NCI-H2081 treated with DMSO at 0.1 percent for 48 hours (cell line): Measurements from ENCODE around the gene BAIAP2L1.
A peak's percentile ranks its signal among the peaks of the same experiment; 100 is the strongest.

Experiments
- DNase-seq: peaks from one replicate; lab custom pipeline; 2025; lab: John Stamatoyannopoulos, UW

BAIAP2L1 gene

DNA sequence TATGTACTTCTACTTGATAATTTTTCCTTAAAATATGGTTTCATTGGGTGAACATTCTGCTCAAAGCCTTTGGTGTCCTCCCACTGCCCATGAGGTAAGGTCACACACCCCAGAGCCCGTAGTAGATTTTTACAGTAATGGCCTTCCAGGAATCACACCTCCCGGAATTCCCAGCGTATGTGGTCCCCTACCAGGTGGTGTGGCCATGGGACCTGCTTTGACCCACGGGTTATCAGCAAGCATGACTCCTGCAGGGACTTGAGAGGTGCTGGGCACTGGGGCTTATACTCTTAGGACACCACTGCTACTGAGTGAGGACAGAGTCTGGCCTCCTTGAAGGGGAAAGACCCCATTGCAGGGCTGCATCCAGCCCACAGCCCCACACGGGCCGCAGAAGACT lies 42.2 kb downstream of the BAIAP2L1 start:
- DNase-seq = no peak

DNA sequence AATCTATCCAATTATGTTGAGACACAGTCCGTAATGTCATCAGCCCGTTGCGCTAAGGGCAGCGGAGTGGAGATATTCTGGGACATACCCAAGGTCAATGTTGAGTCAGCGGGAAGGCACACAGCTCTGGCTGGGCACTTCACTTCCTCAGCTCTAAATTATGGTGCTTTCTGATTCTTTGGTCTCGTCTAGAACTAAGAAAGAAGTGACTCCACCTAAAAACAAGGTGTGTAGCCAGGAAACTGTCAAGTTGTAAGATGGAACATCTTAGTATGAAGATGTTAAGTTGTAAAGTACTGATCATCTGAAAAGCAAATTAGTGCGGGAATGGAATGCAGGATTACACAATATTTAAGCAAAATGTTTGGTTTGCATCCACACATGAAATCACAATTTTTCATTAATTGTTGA lies 43.1 kb downstream of the BAIAP2L1 start:
- no peak for DNase-seq

DNA sequence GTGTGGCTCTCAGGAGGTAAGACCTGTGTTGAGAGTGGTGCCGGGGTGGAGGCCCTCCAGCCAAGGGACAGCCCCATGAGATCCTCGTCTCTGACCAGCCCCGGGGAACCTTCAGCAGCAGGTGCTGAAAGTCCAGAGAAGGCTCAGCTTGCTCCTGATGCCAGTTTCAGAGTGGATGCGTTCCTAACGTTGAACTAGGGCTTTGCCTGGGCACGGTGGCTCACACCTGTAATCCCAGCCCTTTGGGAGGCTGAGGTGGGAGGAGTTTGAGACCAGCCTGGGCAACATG lies 45.7 kb downstream of the BAIAP2L1 start:
- no peak for DNase-seq

DNA sequence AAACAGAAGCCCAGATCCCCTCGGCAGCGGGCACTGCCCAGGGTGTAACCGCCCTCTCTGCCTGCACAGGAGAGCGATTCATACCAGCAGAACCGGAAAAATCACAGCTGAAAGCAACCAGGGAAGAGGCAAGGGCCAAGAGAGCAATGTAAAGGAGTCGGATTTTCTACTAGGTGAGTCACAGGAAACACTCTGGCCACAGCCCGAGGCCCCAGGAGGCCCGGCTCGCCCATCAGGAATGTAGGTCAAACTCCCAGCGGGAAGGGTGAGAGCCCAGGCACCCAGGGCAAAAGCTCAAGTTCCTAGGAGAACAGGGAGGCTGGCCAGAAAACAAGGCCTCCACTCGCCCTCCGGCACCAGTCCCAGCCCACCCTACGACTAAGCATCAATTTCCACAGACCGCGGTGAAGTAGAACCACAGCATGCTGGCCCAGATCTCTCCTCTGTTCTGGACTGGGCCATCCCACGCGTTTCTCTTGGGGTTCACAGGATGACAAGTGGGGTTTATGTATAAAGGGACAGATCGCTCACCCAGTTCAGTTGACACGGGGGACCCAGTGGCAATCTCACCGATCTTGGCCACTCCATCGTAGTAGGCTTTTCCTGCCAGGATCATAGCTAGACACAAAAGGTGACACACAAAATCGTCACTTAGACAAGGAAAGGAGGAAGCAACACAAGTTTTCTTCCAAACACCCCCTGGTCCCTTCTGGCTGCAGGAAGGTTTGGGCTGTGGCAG lies 46.2 kb downstream of the BAIAP2L1 start:
- DNase-seq = no peak

DNA sequence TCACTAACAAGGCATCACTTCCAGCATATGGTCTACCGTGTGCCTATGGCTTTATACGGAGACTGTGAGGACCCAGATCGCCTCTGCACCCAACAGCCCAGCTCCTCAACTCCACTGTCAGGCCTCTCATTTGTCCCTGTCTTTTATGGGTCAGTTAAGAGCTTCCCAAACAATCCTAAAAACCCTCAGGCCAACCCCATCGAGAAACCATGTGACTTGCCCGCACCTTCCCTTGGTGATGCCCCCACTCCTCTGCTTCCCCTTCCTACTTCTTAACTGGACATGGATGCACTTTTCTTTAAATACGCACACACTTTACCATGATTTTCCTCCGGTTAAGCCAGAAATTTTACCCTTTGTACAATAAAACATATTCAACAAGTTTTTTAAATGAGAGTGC lies 46.8 kb downstream of the BAIAP2L1 start:
- no peak for DNase-seq

DNA sequence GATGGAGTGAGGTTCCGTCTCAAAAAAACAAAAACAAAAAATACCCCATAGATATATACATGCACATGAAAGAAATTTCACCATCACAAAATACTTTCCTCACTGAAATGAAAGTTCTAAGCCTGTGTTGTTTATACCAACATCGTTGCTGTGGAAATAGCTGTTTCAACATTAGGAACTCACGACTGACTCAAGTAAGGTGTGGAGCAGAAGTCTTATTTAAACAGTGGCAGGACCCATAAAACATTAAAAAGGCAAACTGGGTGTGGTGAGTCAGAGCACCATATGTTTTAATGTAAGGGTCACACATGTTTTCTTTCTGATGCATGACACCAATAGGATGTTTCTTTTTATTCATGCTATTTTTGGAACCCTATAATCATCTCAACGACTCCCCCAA lies 48.3 kb downstream of the BAIAP2L1 start:
- peak; percentile 11 for DNase-seq

DNA sequence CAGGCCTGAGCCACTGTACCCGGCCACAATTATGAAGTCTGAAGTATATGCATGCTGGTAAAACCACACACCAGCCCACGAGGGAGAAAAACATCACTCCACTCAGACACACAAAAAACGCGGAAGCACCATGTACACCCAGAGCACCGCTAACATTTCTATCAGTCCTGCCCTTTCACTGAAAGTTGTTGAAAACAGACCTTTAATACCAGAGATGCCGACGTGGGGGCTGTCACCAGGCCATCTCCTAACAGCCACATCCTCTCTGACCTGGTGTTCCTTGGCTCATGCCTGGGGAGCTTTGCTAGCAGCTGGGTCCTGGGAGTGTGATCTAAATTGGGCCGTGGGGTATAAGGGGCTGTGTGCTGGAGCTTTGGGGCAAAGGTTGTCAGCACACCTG lies 49.8 kb downstream of the BAIAP2L1 start:
- no peak for DNase-seq

DNA sequence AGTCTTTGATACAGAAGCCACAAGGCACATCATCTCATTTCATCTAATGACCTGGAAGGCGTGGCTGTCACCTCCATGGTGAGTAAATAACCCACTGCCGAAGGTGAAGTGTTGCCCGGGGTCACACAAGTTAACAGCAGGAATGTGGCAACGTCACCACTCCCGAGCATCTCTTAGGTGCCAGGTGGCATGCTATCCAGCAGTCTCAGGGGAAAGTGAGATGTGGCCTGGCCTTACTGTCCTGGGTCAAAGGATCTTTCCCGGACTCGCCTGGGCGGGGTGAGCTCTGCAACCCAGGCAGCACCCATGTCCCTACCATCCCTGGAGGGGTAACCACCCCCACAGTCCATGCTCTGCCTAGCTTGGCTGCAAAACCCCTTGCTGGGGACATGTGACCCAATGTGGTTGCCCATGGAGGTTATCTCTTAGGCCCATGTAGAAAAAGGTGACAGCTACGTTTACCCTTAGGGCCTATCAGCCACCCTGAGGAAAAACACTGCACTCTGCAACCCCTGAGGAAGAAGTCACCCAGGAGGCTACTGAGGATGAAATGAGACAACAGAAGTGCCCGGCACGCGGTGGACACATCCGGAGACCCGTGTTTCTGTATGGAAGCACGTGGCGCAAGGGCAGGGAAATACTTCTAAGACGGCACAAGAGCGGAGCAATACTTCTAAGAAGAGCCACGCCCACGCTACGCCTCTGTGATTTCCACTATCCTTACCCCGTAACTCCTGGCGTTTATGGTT lies 52.0 kb downstream of the BAIAP2L1 start:
- DNase-seq = no peak

DNA sequence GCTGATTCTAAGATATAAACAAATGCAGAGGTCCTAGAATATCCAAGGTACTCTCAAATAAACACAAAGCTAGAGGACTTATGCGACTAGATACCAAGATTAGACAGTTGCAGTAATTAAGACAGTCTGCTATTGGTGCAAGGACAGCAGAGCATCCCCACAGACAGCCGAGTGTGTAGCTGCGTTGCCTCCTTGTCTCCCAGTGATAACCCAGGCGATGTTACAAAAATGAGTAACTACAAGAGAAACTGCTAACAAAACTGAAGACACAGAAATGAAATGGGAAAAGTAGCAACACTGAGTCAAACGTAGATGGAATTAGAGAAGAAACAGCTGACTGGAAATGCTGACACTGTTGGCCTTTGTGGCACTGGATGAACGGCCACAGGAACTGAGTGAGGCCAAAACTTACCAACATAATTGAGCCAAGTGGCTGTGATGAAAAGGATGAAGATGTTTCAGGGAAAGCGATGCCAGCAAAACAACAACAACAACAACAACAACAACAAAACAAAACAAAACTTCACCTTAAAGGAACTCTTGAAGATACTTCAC lies 54.3 kb downstream of the BAIAP2L1 start:
- no peak for DNase-seq

DNA sequence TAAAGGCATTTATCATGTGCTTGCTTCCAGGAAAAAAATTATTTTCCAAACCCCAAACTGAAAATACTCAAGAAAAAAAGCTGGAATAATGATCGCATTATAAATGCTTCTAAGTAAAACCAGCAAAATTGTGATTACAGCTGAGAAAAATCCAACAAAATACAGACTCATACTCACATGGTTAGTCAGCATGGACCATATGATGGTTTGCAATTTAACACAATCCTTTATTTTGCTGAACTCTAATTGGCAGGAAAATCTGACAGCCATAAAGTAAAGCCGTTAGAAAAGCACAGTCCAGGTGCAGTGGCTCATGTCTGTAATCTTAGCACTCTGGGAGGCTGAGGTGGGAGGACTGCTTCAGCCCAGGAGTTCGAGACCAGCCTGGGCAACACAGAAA lies 59.8 kb downstream of the BAIAP2L1 start:
- DNase-seq = no peak

DNA sequence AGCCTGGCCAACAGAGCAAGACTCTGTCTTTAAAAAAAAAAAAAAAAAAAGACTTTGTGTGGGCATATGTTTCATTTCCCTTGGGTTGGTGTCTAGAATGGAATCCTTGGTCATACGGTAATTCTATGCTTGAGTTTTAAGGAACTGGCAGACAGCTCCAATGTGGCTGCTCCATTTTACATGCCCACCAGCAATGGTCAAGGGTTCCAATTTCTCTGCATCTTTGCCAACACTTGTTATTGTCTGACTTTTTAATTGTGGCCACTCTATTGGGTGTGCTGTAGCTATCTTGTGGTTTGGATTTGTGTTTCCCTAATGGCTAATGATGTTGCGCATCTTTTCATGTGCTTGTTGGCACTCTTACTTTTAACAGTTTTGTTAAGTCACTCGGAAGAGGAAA lies 61.8 kb downstream of the BAIAP2L1 start:
- DNase-seq = no peak

DNA sequence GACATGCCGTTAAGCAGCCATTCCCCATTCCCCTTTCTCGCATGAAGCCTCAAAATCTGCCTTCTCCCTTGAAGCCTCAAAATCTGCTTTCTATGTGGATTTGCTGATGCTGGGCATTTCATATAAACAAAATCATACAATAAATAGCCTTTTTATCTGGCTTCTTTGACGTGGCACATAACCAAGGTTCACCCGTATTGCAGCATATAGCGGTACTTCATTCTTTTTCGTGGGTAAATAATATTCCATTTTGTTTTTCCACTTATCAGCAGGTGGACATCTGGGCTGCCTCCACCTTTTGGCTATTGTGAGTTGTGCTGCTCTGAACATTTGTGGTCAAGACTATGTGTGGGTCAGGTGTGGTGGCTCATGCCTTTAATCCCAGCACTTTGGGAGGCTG lies 62.4 kb downstream of the BAIAP2L1 start:
- DNase-seq = no peak

DNA sequence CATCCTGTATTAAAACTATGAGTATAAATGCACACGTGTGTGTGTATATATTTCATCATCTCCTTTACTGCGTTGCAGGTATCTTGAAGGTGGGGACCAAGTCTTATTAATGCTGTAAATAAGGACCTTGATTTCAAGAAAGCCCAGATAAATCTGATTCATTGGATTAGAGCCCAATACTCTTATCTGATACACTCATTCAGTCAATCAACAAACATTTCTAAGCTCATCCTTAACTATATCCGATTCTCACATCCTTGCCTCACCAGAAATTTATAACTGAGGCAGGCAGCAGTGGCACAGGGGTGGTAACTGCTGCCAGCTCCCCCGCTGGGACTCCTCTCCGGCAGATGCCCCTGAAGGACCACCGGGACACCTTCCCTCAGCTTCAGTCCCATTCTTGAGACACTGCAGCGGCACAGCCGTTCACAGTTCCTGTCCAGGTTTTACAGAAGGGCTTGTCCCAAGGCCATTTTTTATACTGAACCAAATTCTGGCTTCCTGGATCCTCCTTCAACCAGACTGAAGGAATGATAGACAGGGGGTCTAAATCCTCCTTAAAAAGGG lies 65.4 kb downstream of the BAIAP2L1 start:
- no peak for DNase-seq

DNA sequence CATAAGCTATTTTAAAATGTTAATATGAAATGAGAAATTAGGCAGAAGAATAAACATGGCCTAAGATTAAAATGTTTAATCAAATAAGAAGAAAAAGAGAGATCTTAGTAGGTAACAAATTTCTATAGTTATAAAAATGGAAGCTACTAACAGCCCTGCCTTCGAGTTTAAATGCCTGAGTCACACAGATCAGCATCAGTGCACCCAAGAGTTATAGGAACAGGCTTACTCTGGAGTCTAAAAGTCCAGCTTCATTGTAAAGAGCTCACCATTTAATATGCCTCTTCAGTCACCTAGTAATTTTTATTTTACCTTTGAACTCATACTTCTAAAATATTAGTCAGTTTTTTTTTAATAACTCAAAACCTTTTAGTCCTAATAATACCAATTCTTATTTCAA lies 66.8 kb downstream of the BAIAP2L1 start:
- DNase-seq = no peak

DNA sequence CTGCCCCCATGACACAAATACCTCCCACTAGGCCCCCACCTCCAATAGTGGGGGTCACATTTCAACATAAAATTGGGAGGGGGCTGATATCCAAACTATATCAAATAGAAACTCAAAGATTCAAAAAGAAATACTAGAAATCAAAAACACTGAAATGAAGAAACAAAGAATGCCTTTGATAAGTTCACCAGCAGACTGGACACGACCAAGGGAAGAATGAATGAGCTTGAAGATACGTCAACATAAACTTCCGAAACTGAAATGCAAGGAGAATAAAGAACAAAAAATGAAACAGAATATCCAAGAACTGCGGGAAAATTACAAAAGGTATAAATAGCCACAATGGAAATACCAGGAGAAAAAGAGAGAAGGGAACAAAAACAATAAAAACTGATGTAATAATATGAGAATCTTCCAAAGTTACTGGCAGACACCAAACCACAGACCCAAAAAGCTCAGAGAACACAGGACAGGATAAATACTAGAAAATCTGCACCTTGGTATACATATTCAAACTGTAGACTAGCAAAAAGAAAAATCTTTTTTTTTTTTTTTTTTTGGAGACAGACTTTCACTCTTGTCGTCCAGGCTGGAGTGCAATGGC lies 69.9 kb downstream of the BAIAP2L1 start:
- DNase-seq = no peak

DNA sequence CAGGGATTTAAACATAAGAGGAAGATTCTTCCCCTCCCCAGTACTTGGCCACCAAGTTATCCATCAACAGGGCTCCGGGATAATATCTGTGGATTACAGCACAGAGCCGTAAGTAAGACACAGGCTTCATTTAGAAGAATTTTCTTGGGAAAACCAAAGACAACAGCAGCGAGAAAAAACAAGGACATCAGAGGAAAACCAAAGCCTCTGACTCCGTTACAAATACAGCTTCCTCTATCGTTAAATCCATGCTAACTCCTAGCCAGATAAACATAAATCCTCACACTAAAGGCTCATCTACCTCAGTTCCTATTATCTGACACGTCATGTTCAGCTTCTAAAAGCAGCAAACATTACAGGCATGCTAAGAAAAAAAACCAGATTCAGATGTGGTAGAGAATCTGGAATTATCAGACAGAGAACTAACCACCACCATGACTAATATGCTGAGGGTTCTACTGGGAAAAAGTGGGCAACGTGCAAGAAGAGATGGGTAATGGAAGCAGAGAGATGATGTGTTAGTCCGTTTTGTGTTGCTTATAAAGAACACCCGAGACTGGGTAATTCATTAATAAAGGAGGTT lies 71.0 kb downstream of the BAIAP2L1 start:
- no peak for DNase-seq

DNA sequence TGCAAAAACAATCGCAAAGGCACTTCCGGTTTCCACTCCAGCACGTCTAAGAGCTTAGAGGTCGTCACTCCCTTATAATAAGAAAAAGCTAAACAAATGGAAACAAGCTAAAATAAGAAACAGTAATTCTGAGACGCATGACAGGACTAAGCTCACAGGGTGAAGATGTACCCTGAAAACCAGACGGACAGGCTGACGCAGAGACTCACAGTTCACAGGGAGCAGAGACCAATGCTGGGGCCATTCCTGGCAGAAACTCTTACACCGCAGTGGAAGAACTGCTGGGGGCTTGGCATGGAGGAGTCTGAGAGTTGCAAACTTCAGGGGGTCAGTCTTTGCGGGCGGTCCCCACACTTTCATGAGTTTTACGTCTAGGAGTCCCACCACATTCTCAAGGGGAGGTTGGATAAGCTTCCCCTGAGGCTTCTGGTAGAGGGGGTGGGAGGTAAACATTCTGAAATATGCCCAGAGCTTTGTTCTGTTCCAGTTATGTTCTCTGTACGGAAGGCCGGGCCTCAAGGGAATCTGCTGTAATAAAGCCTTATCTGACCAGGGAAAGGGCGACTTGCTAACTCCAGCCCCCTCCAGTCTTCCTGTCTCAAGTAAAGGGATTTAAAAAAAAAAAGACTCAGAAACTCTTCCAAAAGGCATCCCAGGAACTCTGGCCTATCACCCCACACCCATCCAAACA lies 71.6 kb downstream of the BAIAP2L1 start:
- no peak for DNase-seq

DNA sequence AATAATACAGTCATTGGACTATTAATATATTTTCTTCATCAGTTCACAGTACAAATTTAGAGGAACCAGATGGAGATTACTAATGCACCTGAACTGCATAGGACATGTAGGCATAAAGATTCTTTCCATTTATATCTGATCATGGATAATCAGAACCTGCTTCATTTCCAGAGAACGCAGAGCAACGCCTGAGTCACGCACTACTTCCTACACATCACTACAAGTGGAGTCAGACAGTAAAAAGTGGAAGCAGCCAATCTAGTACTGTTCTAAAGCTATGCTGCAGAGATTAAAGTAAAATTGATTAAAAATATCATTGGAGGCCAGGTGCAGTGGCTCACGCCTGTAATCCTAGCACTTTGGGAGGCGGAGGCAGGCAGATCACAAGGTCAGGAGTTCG lies 76.1 kb downstream of the BAIAP2L1 start:
- DNase-seq = no peak

DNA sequence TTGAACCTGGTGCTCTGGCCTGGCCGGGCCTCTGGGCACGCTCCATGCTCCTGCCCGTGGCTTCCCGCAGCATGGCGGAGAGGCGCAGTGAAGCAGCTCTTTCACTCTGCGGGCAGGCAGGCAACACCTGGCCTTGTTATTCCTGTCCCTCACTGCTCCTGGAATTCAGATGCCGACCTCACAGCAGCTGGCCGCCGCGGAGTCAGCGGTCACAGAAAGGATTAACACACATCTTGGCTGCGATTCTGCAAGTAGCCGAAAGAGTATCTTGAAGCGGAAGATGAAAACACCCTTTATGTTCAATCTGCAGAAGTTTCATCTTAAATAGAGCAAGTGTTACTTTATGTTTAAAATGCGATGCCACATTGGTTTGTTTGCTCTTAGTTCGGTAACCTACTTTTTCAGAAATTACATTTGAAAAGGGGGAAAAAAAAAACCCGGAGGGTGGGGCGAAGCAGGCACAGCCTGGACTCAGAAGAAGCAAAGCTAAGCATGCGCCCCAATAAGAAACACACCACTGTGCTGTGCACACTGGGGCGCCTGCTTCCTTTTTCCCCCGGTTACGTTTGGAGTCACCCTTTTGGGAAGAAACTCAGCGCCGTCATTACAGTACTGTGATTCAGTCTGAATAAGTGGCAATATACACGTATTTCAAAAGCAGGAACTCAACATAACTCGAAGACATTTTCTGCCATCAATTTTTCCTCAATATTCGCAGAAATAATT lies 77.1 kb downstream of the BAIAP2L1 start:
- DNase-seq = no peak

DNA sequence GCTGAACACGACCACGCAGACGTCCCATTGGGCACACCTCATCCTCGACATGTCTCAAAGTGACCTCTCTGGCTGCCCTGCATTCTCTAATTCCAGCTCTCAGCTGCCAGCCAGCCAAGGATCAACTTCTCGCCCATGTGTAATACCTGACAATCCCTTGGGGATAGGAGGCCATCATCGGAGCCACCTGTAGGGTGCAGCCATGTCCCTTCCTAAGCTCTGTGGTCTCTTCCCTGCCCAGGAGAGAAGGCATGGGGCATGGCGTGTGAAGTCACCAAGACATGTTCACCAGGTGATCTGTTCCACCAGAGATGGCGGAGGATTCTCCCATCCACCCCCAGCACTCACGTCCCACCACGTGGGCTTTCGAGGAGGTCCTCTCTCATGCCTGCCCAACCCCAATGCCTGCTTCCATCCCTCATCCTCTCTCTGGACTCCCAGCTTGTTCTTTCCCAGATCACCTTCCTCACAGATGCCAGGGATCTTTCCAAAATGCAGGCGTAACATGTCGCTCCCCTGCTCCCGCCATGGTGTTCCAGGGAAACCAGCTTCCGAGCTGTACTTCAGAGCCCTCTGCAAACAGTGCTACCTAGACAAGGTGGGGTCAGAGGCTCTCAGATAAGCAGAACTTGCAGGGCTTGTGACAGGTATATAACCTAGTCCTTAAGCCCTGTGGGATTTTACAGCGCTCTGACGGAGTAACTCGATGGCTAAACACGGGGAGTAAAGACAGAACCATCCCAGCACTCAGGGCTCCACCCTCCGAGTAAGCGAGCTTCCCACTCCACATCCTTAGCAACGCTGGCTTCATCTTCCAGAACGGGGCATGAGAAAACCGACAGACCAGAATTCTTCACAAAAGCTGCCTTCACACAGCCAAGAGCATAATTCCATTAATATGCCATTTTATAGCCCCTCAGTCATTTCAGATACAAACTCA lies 78.3 kb downstream of the BAIAP2L1 start:
- no peak for DNase-seq
